MM.1S (cell line): Measurements from ENCODE around the gene JPH3.

Source experiments
- DNase-seq: peaks from one replicate; pipeline ENCODE4 v3.0.0-alpha.2; 2015
- H2AFZ ChIP-seq: fragments of 300-600 bp; sonication (generic); 2 replicates; pipeline ENCODE4 v1.6.0; 2016; ENCODE audit warnings: antibody characterized with exemption, low read length
- H3F3A ChIP-seq: fragments of 300-600 bp; sonication (generic); 2 replicates; pipeline ENCODE4 v1.6.1; 2016; ENCODE audit warnings: mild to moderate bottlenecking, antibody characterized with exemption, low read length, moderate library complexity, mixed read lengths; ENCODE audit not compliant: insufficient read depth
- H3K27ac ChIP-seq: fragments of 300-600 bp; sonication (generic); 2 replicates; pipeline ENCODE4 v1.5.1; 2016; ENCODE audit warnings: mild to moderate bottlenecking, low read length
- H3K27me3 ChIP-seq: fragments of 300-600 bp; sonication (generic); replicated peaks from 2 replicates; pipeline ENCODE4 v1.6.0; 2016; ENCODE audit warnings: low read length; ENCODE audit not compliant: insufficient read depth
- H3K36me3 ChIP-seq: fragments of 300-600 bp; sonication (generic); replicated peaks from 2 replicates; pipeline ENCODE4 v1.6.1; 2016; ENCODE audit warnings: mild to moderate bottlenecking, low read length, mixed read lengths; ENCODE audit not compliant: insufficient read depth
- H3K4me1 ChIP-seq: fragments of 300-600 bp; sonication (generic); 2 replicates; pipeline ENCODE4 v1.6.1; 2016; ENCODE audit warnings: low read length, mixed read lengths
- H3K4me2 ChIP-seq: fragments of 300-600 bp; sonication (generic); 2 replicates; pipeline ENCODE4 v1.6.0; 2016; ENCODE audit warnings: low read depth, low read length
- H3K4me3 ChIP-seq: fragments of 300-600 bp; sonication (generic); 2 replicates; pipeline ENCODE4 v1.5.1; 2016; ENCODE audit warnings: low read length, mixed read lengths
- H3K79me2 ChIP-seq: fragments of 300-600 bp; sonication (generic); 2 replicates; pipeline ENCODE4 v1.6.1; 2016; ENCODE audit warnings: mixed run types, low read length, mixed read lengths
- H3K9ac ChIP-seq: fragments of 300-600 bp; sonication (generic); 2 replicates; pipeline ENCODE4 v1.6.1; 2016; ENCODE audit warnings: low read length, mixed read lengths
- H3K9me2 ChIP-seq: fragments of 300-600 bp; sonication (generic); replicated peaks from 2 replicates; pipeline ENCODE4 v1.6.1; 2016; ENCODE audit warnings: mild to moderate bottlenecking, low read length, mixed read lengths; ENCODE audit not compliant: insufficient read depth
- H3K9me3 ChIP-seq: fragments of 300-600 bp; sonication (generic); replicated peaks from 2 replicates; pipeline ENCODE4 v1.6.1; 2016; ENCODE audit warnings: mild to moderate bottlenecking, low read length, mixed read lengths; ENCODE audit not compliant: insufficient read depth
- H4K20me1 ChIP-seq: fragments of 300-600 bp; sonication (generic); 2 replicates; pipeline ENCODE4 v1.6.1; 2016; ENCODE audit warnings: mild to moderate bottlenecking, low read length, moderate library complexity, mixed read lengths; ENCODE audit not compliant: insufficient read depth
- EZH2 ChIP-seq: fragments of 300-600 bp; sonication (generic); optimal IDR thresholded peaks from 2 replicates; pipeline ENCODE3; 2017; ENCODE audit warnings: low read depth, mild to moderate bottlenecking, antibody characterized with exemption, low read length, mixed read lengths
- EZH2phosphoT487 ChIP-seq: fragments of 300-600 bp; sonication (generic); IDR thresholded peaks from 2 replicates; pipeline ENCODE4 v1.6.1; 2018; ENCODE audit warnings: antibody characterized with exemption, low read length
- TF ChIP-seq, protein P1 (sequence below): fragments of 300-600 bp; sonication (generic); IDR thresholded peaks from 2 replicates; pipeline ENCODE4 v1.5.1; 2016; ENCODE audit warnings: antibody characterized with exemption, low read length, mixed read lengths

Gene JPH3

DNA sequence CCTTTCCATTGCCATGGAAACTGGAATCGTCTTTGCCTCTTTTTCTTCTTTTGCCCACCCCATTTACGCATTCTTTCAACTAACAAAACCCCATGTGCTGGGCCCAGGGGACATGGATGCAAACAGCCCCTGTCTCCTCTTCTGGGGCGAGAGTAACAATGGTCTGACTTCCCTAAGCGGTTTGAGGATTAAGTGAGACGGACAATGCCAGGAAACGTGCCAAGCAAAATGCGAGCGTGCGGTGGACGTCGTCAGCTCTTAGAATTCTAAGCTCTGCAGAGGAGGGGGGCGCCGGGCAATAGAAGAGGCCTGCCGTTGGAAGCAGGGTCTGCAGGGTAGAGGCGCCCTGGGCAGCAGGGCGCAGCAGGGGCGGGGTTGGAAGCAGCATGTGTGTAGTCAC, 42.4 kb upstream of the JPH3 start:
- Histone ChIP-seq H3K9me3 (no peaks in the 10 kb centered on the region), H3K9ac (no peak overlapping the region), H3K4me1 (no peaks in the 10 kb centered on the region), H3F3A (no peaks in the 10 kb centered on the region), H3K27me3 (peaks cover 14% of the 10 kb centered on the region), H2AFZ (no peak overlapping the region), H3K27ac (no peak overlapping the region), H3K9me2 (no peaks in the 10 kb centered on the region), H3K79me2 (no peaks in the 10 kb centered on the region), H3K4me2 (no peak overlapping the region), H3K4me3 (no peak overlapping the region), H3K36me3 (no peaks in the 10 kb centered on the region), H4K20me1 (no peaks in the 10 kb centered on the region)
- DNase-seq = no peak
- TF ChIP-seq EZH2 = no peak
- TF ChIP-seq, protein P1, sequence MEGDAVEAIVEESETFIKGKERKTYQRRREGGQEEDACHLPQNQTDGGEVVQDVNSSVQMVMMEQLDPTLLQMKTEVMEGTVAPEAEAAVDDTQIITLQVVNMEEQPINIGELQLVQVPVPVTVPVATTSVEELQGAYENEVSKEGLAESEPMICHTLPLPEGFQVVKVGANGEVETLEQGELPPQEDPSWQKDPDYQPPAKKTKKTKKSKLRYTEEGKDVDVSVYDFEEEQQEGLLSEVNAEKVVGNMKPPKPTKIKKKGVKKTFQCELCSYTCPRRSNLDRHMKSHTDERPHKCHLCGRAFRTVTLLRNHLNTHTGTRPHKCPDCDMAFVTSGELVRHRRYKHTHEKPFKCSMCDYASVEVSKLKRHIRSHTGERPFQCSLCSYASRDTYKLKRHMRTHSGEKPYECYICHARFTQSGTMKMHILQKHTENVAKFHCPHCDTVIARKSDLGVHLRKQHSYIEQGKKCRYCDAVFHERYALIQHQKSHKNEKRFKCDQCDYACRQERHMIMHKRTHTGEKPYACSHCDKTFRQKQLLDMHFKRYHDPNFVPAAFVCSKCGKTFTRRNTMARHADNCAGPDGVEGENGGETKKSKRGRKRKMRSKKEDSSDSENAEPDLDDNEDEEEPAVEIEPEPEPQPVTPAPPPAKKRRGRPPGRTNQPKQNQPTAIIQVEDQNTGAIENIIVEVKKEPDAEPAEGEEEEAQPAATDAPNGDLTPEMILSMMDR = no peak
- TF ChIP-seq EZH2phosphoT487 = no peak

- Histone ChIP-seq H3K4me1 (no peaks in the 10 kb centered on the region), H3K36me3 (no peaks in the 10 kb centered on the region), H3K27me3 (peaks cover 14% of the 10 kb centered on the region), H2AFZ (no peak overlapping the region), H3F3A (no peaks in the 10 kb centered on the region), H3K79me2 (no peaks in the 10 kb centered on the region), H4K20me1 (no peaks in the 10 kb centered on the region), H3K27ac (no peak overlapping the region), H3K4me3 (no peak overlapping the region), H3K4me2 (no peak overlapping the region), H3K9ac (no peak overlapping the region), H3K9me2 (no peaks in the 10 kb centered on the region), H3K9me3 (no peaks in the 10 kb centered on the region)
- TF ChIP-seq EZH2phosphoT487 (no peak), EZH2 (no peak)
- TF ChIP-seq, protein P1 = no peak
- no peak for DNase-seq
Observed at GRCh38 chr16:87560428-87561199, 41.7 kb upstream of the JPH3 start.

- H3K36me3 ChIP-seq = no peaks in the 10 kb centered on the region
- H3K4me3 ChIP-seq = no peak overlapping the region
- no peak overlapping the region for H3K27ac ChIP-seq
- H4K20me1 ChIP-seq = no peaks in the 10 kb centered on the region
- no peak overlapping the region for H3K9ac ChIP-seq
- H3K4me1 ChIP-seq = no peaks in the 10 kb centered on the region
- TF ChIP-seq EZH2phosphoT487 (no peak), EZH2 (no peak)
- TF ChIP-seq, protein P1 = no peak
- H3K9me3 ChIP-seq = no peaks in the 10 kb centered on the region
- H2AFZ ChIP-seq = no peak overlapping the region
- H3K79me2 ChIP-seq = no peaks in the 10 kb centered on the region
- peaks cover 19% of the 10 kb centered on the region for H3K27me3 ChIP-seq
- H3F3A ChIP-seq = no peaks in the 10 kb centered on the region
- no peaks in the 10 kb centered on the region for H3K9me2 ChIP-seq
- DNase-seq = no peak
- H3K4me2 ChIP-seq = no peak overlapping the region
Observed at GRCh38 chr16:87561200-87562105, 40.9 kb upstream of the JPH3 start.
